K562 treated with DMSO at 1 percent for 24 hours (cell line): ENCODE results near the gene FASTKD2. TPM values are rescaled to one million over a fixed set of nuclear protein-coding genes. Genes with fewer than 3 reads are reported as not detected.

Experiments used
- total RNA-seq: library from RNA; unstranded; fragments of 300-600 nt; gene quantifications from 2 replicates; pipeline ENCODE4 v1.2.3, GENCODE V29; 2022; ENCODE audit warnings: low read depth; ENCODE audit not compliant: insufficient read depth

FASTKD2 gene
- 7.9 and 9.1 TPM in 2 replicates for total RNA-seq

GRCh38 chr2:206765242-206766056 lies at the start of gene FASTKD2, which contains the start of gene MDH1B:
FASTKD2 (plus strand) TSS chr2:206765606; CDS start chr2:206766694, 1,088 bp downstream.
MDH1B (minus strand) TSS chr2:206765328; CDS start chr2:206765271, 57 bp downstream.

DNA sequence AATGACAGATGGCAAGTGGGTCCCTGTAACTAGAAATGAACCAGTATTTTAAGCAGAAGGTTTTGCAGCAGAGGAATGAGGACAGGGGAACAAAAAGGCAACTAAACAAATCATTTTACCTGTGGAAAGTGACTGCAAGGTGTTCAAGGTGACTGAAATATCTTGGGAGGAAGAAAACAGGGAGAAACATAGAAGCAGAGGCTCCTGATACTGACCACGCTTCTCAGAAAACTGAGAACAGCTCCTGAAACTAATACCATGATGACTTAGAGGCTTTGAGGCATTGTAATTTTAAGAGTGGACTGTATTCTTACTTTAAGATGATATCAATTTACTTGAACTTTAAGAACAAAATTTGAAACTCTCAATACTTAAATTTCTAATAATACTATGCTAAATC lies 47.1 kb upstream of the FASTKD2 start, which contains the start of gene DYTN:
DYTN (minus strand) TSS at position 101 of the 400 bp plus-strand sequence. CDS start 117 bp downstream, outside the sequence.

Other genes starting within 250 kb of the FASTKD2 start
- not detected in 2 replicates for gene FAM237A, start 123.1 kb upstream of the FASTKD2 start, total RNA-seq
- gene DYTN, start 47.2 kb upstream of the FASTKD2 start, total RNA-seq = not detected in 2 replicates
- gene MDH1B, start 278 bp upstream of the FASTKD2 start, total RNA-seq = not detected in 2 replicates
- not detected in 2 replicates for gene CPO, start 173.9 kb downstream of the FASTKD2 start, total RNA-seq